ENCODE measurements around the gene ZNF559.
A peak's percentile ranks its signal among the peaks of the same experiment; 100 is the strongest.

The ZNF559 gene

GRCh38 chr19:9324584-9324962 lies 594 bp downstream of the ZNF559 start:
- H3K4me3 ChIP-seq (ENCODE audit: low read depth, low read length): peak overlapping the region; percentile 95
- peaks cover 4% of the 10 kb centered on the region for H3K79me2 ChIP-seq
- H3K4me2 ChIP-seq (ENCODE audit: low read length): peak overlapping the region; percentile 85
- H3K36me3 ChIP-seq (ENCODE audit: control insufficient read depth, insufficient read depth, low read length): no peaks in the 10 kb centered on the region
- H2AFZ ChIP-seq: peak overlapping the region; percentile 98
- no peak for TF ChIP-seq CTCF (IDR thresholded peaks at IDR 0.05)
- H3K9ac ChIP-seq: peak overlapping the region; percentile 12
- H3K27me3 ChIP-seq (ENCODE audit: control insufficient read depth, insufficient read depth, low read length): no peaks in the 10 kb centered on the region
- peak overlapping the region; percentile 84 for H3K27ac ChIP-seq
- no peaks in the 10 kb centered on the region for H3K9me3 ChIP-seq (ENCODE audit: control insufficient read depth, low read length)
- no peaks in the 10 kb centered on the region for H3K4me1 ChIP-seq

- Histone ChIP-seq H3K36me3 (ENCODE audit: control insufficient read depth, insufficient read depth, low read length) (peaks cover 2% of the 10 kb centered on the region), H3K79me2 (peaks cover 6% of the 10 kb centered on the region), H3K4me2 (ENCODE audit: low read length) (no peak overlapping the region), H3K9me3 (ENCODE audit: control insufficient read depth, low read length) (peaks cover 4% of the 10 kb centered on the region), H3K4me3 (ENCODE audit: low read depth, low read length) (no peak overlapping the region), H3K4me1 (no peaks in the 10 kb centered on the region), H3K27me3 (ENCODE audit: control insufficient read depth, insufficient read depth, low read length) (no peaks in the 10 kb centered on the region), H3K27ac (no peak overlapping the region), H2AFZ (no peak overlapping the region), H3K9ac (no peak overlapping the region)
- TF ChIP-seq CTCF (IDR thresholded peaks at IDR 0.05): no peak
Measured at GRCh38 chr19:9329999-9330398, 6.0 kb downstream of the ZNF559 start.

- no peak overlapping the region for H3K4me2 ChIP-seq (ENCODE audit: low read length)
- no peak overlapping the region for H3K4me3 ChIP-seq (ENCODE audit: low read depth, low read length)
- no peak overlapping the region for H3K9ac ChIP-seq
- H3K79me2 ChIP-seq: no peaks in the 10 kb centered on the region
- TF ChIP-seq CTCF (IDR thresholded peaks at IDR 0.05): no peak
- H3K27ac ChIP-seq: no peak overlapping the region
- H3K36me3 ChIP-seq (ENCODE audit: control insufficient read depth, insufficient read depth, low read length): peaks cover 45% of the 10 kb centered on the region
- H3K27me3 ChIP-seq (ENCODE audit: control insufficient read depth, insufficient read depth, low read length): no peaks in the 10 kb centered on the region
- H2AFZ ChIP-seq: no peak overlapping the region
- H3K9me3 ChIP-seq (ENCODE audit: control insufficient read depth, low read length): peaks cover 49% of the 10 kb centered on the region
- H3K4me1 ChIP-seq: no peaks in the 10 kb centered on the region
Measured at GRCh38 chr19:9342610-9343304, 18.8 kb downstream of the ZNF559 start.

GRCh38 chr19:9345005-9345404 lies 21.0 kb downstream of the ZNF559 start:
- Histone ChIP-seq H3K4me3 (ENCODE audit: low read depth, low read length) (no peak overlapping the region), H3K9me3 (ENCODE audit: control insufficient read depth, low read length) (peaks cover 53% of the 10 kb centered on the region), H3K27me3 (ENCODE audit: control insufficient read depth, insufficient read depth, low read length) (no peaks in the 10 kb centered on the region), H3K79me2 (no peaks in the 10 kb centered on the region), H3K9ac (no peak overlapping the region), H2AFZ (no peak overlapping the region), H3K27ac (no peak overlapping the region), H3K4me1 (no peaks in the 10 kb centered on the region), H3K4me2 (ENCODE audit: low read length) (no peak overlapping the region), H3K36me3 (ENCODE audit: control insufficient read depth, insufficient read depth, low read length) (peaks cover 44% of the 10 kb centered on the region)
- no peak for TF ChIP-seq CTCF (IDR thresholded peaks at IDR 0.05)

- Histone ChIP-seq H3K36me3 (ENCODE audit: control insufficient read depth, insufficient read depth, low read length) (peaks cover 19% of the 10 kb centered on the region), H3K79me2 (no peaks in the 10 kb centered on the region), H3K27ac (no peak overlapping the region), H3K9me3 (ENCODE audit: control insufficient read depth, low read length) (peaks cover 28% of the 10 kb centered on the region), H3K9ac (no peak overlapping the region), H2AFZ (no peak overlapping the region), H3K4me2 (ENCODE audit: low read length) (no peak overlapping the region), H3K4me3 (ENCODE audit: low read depth, low read length) (no peak overlapping the region), H3K4me1 (no peaks in the 10 kb centered on the region), H3K27me3 (ENCODE audit: control insufficient read depth, insufficient read depth, low read length) (no peaks in the 10 kb centered on the region)
- no peak for TF ChIP-seq CTCF (IDR thresholded peaks at IDR 0.05)
Measured at GRCh38 chr19:9348253-9348652, 24.3 kb downstream of the ZNF559 start.
